Measurements from ENCODE around the gene BZW1.

The BZW1 gene

DNA sequence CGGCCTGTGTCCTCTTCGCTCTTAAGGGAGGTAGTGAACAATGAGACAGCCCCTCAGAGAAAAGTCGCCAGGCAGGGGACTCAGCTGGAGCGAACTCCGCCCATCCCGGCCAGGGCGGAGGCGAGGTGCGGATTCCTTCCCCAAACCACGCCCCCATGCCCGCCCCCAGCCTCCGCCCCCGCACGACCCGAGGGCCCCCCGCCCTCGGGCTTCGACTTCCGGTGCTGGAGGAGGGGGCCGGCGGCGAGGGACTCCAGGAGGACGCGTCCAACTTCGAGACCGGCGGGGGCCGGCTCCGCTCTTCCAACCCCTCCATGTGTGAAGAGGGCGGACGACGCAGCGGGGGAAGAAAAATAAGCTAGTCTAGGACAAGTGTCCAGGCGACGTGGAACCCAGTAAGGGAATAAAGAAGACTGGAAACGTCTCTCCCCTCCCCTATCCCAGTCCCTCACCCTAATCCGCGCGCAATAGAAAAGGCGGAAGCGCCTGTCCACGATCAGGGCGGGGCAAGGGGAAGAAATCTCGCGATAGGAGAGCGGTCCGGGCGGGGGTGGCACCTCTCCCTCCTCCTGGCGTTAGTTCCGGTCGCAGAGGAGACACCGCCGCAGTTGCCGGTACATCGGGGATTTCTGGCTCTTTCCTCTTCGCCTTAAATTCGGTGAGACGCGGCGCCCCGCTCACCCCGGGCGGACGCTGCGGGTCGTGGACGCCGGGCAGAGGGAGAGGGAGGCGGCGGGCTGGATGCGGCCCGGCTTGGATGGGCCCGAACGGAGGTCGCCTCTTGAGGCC, at the start of gene BZW1:
Gene BZW1, plus strand, starts transcription at position 578 of the 789 bp plus-strand sequence. CDS start 1,308 bp downstream, outside the sequence.
- DNase-seq: peak; percentile 99

DNA sequence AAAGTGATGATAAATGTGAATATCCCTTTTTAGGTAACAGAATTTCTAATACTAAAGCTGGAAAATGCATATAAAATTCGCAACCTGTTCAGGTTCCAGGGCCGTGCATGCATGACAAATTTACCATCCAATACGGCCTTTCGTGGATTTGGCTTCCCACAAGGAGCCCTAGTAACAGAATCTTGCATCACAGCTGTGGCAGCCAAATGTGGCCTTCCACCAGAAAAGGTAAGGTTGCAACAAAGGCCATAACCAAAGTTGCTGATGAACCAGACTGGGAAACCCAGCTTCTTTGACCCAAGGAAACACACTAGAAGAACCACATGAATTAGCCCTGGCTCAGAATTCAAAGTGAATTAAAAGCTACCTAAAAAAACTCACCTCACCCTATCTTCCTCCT, 49.6 kb upstream of the BZW1 start:
- DNase-seq: no peak

DNA sequence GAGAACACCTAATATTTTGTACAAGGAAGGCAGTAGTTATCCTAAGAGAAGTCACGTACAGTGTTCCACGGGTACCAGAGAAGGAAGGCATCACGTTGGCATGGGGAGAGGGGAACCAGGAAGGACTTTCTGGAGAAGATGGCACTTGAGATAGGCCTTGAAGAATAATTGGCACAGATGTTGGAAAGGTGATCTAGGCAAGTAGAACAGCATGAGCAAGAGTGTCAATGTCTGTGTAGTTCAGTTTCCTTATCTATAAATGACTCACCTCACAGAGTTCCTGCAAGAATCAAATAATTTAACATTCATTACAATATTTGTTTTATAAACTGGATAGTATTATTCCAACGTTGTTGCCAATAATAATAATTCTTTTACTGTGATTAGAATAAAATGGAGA, 48.3 kb upstream of the BZW1 start:
- no peak for DNase-seq

DNA sequence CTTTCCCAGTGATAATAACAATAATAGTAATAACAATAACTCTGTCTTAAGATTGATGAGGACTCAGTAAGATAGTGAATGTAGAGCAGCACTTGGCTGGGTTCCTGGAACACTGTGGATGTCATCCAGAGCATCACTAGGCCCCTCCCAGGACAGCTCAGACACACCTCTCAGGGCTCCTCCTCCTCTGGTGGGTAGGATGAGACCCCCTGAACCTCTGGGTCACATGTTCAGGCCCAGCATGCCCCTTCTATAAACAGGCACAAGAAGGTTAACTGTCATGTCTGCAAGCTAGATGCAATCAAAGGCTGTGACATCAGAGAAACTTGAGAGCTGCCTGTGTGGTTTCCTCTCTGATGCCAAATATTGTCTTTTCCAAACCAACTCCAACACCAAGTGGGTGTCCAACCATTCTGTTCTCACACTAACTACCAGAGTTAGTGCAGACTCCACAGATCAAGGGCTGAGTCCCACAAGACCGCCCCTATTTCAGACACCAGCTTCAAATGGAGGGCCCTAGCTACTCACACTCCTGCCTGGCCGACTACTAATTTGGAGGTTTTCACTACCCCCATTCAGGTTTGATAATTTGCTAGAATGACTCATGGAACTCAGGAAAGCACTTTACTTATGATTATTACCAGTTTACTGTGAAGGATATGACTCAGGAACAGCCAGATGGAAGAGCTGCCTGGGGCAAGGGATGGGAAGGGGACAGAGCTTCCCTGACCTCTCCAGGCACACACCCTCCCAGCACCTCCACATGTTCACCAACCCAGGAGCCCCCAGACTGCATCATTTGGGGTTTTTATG, 46.4 kb upstream of the BZW1 start:
- DNase-seq: peak; percentile 31

DNA sequence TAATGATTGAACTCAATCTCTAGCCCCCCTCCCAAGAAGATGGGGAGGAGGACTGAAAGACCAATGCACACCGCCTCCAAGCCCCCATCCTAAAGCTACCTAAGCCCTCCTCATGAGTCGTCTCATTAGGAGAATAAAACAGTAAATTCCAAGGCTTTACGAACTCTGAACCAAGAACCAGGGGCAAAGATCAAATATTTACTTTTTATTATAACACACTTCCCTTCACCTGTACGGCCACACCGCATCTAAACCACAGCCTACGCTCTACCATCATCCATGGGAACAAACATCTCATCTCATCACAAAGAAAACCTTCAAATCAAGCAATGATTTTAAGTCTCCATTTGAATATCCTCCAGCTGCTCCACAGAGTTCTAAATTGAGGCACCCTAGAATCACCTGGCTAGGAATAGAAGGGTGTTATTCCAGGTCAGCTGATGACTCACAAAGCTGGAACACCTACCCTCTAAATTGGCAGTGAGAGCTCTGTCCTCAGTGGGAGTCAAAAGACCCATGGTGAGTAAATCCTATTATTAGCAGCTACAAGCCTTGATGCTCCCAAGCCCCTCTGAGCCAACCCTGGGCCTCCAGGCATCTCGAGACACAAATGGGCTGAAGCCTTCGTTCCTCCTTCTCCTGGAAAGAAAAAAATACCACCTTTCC, 45.6 kb upstream of the BZW1 start:
- DNase-seq: peak; percentile 24

DNA sequence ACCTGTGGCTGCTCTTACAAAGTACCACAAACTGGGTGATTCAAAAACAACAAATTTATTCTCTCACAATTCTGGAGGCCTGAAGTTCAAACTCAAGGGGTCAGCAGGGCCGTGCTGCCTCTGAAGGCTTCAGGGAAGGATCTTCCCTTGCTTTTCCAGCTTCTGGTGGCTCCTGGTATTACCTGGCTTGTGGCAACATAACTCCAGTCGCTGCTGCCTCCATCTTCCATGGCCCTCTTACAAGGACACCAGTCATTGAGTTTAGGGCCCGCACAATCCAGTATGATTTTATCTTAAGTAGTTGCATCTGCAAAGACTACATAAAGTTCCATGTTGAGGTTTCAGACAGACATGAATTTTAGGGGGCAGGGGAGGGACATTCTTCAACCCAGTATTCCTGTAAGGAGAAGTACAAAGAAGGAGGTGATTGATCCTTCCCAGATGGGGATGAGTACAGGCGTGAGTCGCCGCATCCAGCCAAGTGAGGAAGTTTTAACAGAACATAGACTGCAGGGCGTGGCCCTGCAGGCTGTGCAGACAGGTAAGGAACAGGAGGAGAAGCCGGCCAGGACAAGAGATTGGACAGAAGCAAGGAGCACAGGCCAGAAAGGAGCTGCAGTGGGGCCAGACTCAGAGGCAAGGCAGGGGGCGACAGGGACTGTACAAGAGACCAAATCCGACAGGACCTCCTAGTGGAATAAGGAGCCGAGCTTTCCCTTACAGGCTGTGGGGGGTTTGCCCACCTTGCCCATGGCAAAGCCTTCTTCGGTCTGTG, 44.4 kb upstream of the BZW1 start:
- no peak for DNase-seq

DNA sequence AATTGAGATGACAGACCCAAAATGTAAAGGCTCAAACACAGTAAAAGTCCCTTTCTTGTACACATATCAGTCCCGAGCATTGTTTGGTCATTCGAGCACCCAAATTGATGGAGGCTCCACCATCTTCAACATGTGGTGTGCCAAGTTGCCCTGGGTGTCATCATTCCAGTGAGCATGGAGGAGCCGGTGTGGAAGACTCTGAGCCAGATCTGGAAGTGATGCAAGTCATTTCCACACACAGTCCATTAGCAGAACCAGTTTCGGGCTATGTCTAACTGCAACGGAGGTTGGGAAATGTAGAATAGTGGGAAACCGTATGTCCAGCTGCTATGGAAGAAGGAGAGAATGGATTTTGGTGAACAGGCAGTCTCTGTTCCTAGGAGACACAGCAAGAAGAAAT, 40.9 kb upstream of the BZW1 start:
- DNase-seq: no peak

DNA sequence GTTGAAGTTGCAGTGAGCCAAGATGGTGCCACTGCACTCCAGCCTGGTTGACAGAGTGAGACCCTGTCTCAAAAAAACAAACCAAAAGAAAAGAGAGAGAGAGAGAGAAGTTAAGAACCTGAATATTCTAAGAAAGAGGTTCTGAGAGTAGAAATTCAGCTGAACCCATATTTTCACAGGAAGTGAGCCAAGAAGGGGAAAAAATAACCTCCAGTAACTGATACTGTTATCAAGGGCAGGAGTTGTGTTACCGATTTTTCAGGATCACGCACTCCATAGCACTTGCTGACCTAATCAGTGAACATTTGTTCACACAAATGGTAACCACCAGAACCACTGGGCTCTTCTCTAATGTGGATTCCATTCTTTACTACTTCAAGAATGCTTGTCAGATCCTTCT, 39.1 kb upstream of the BZW1 start:
- no peak for DNase-seq

DNA sequence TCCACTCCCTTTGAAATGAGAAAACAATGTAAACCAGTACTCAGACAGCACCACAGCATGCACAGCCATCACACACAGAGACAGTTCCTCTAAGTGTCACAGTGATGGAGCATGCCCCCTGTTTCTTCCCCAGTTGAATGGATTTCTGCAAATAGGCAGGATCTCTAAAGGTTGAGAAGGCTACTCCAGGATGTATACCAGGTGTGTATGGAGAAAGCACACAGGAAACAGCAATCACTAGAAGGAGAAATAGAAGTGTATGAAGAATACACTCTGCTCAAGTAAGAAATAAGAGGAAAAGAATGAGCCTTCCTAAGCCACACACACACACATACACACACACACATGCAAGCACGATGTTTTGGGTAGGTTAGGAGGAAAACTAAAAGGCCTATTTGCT, 38.6 kb upstream of the BZW1 start:
- DNase-seq: no peak

DNA sequence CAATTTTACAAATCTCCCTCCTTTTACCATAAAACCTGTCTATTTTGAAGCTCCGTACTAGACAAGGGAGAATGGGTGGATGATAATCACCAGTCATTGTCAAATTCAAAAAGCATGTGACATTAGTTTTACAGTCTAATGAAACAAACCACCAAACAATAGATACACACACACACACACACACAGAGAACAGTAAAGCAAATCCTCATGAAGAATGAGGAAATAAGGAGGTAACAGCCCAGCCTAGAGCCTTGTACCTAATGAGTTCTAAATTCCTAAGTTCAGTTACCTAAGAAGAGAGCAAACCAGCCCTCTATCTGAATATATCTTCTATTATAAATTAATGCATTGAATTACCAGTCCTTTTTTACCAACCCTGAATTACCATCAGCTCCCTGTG, 36.8 kb upstream of the BZW1 start:
- DNase-seq: no peak

DNA sequence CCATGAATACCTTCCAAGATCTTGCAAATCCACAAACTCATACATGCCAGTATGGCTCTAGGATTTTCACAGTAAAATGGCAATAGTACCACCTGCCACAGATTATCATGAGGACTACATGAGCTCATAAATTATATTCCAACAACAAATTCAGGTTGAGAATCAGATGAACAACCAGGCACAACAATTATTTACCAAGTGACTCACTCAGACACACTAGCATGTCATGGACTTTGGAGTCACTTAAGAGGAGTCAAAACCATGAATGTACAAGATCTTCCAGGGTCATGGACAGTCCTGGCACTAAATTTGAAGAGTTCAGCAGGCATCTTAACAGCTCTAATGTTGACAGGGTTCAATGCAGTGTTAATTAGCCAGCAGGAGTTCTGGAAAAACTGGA, 34.4 kb upstream of the BZW1 start:
- no peak for DNase-seq

DNA sequence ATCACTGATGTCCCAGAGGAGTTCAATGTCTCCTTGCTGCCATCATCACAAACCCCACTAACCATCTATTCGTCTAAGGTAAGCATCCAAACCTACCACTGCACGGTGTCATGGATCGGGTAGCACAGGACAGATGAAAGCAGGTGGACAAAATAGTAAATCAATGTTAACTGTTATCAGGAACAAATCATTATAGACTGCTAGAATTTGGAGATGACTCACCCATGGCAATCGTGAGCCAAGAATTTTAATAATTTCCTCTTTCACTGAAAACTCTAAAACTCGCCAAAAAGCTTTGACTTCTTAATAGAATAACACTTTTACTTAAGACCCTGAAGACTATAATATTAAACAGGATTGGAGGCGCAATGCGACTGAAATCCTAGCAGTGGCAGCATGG, 33.7 kb upstream of the BZW1 start:
- DNase-seq: no peak

DNA sequence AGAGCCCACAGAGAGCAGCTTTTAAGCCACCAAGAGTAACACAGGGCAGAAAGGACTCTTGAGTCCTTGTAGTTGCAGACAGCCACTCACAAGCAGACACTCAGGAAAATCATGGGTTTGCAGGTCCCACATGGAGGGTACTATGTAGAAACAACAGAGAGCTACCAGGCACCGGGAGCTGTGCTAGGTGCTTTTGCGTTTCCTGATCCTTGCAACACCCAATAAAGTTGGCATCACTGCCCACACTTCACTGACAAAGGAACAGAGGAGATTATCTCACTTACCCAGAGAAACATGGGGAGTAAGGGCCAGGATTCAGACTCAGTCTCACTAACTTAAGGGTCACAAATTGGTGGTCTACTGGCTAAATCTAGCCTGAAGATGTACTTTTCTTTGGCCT, 32.5 kb upstream of the BZW1 start:
- DNase-seq: no peak

DNA sequence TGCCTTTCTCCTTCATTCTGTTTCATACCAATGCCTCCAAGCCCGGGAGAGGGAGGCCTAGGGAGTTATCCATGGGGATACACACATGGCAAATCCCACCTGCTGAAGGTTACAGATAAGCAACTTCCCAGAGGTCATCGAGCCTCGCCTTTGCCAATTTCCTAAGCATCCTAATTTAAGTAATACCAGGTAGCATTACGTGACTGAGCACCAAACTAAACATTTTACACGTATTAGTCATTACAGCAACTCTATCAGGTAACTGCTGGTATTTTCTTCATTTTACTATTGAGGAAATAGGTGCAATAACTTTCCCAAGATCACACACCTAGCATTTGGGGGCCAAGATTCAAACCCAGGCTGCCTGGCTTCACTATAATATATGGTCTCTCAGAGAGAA, 30.1 kb upstream of the BZW1 start:
- DNase-seq: no peak

DNA sequence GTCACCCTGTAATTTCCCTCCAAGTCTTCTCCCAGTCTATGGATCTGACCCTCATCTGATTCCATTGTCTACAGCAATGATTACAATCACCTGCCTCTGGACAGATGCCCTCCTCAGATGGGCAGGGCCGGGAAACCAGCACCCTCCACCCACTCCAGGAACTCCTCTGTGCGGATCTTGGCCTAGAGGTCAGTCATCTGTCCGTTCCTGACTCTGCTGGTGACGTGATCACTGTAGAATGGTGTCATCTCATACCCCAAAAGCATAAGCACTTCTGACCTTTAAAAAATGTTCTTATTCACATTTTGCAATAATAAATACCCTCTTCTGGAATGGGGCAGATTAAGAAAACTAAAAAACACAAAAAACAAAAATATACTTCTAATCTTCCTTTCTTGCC, 29.5 kb upstream of the BZW1 start:
- no peak for DNase-seq

DNA sequence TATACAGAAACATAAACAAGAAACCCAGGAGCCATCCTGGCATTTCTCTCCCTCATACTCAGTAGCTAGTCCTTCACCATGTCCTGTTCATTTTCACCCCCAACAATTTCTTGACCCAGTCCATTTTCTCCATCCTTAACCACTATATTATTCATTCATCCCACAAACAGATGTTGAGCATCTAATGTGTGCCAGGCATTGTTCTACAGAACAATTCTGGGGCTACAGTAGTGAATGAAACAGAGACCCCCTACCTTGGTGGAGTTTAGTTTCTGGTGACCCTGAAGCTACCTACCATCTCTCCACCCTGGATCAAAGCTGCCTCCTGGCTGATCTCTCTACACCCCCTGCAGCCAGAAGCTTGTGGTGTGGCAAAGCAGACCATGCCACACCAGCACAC, 27.5 kb upstream of the BZW1 start:
- DNase-seq: no peak

DNA sequence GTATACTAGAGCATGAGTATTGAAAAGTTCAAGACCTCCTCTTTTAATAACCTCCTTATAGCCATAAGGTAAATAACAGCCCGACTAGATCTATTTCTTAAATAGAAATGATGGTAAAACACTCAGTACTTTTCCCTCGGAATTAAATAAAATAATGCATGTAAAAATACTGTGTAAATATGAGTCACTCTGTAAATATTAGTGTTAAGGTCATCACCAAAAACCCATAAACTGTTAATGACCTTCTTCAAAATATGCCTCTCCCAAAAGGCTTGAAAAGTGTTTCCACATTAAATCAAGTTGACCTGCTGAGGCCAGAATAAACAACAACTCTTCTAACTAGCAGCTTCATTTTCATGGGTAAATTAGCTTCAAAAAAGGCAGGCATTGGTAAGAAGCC, 25.3 kb upstream of the BZW1 start:
- DNase-seq: no peak

DNA sequence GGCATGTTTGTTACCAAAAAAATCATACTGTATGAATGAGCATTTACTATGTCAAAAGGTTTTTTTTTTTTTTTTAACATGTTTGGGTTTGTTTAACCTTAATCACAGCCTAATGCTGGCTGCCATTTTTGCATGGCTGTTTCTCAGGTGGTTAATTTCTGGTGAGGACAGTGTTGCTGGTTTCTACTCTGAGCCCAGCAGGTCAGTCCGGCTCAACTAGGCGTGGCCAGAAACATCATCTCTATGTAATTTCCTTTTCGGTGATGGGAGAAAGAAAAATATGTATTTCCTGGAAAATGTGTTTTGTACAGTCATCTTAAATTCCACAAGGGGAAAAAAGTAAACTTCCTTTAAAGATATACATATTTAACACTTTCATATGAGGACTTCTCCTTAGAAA, 24.9 kb upstream of the BZW1 start:
- no peak for DNase-seq

DNA sequence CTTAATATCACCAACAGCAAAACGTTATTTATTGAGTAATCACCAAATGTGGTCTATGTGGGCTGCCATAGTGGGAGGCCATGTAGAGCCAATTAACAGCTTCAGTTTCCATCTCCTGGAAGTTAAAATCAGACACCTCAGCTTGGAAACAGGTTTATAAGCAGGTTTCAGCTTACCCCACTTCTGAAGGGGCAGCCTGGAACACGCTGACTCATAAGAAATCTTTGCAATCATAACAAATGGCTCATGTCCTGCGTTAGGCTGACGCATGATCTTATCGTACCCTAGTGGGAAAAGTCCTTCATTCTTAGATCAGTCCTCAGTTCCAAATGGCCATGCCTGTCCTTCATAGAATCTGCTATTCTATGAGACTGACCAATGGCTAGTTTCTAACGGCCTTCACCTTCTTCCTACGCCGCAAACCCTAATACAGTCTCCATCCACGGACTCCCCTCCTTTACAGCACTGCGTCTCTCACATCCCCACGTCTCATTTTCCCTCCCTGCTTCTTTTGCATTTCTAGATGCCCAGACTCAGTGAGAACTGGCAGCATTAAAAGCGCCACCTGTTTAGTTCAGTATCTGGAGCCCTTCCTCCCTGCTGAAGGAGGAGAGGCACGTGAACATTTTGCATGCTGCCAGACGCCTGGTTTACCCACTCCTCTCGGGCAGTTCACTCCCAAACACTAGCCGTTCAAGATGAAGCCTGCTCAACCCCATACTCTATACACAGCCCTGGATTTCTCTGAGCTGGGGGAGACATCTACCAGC, 24.2 kb upstream of the BZW1 start:
- DNase-seq: no peak

DNA sequence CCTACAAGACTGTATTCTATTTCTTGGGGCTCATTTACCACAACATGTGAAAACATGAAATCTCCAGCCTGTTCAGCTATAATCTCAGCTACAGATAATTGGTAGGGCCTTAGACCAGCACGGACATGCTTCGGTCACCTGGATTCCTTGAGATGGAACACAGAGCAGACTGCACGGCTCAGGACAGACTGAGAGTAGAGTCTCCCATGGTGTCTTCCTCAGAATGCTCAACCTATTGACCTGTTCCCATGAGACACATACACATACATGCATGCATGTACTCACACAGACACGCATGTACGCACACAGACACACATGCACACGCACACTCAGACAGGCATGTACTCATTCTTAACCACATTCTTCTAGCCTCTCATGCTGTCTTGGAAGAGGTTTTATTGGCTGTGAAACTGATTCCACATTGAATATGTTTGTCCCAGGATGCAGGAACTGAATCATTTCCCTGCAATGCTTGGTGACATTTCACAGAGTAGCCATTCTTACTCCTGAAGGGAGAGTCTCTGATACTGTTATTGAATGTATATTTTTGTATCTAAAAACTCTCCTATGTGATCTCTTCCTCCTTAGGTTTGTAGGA, 23.5 kb upstream of the BZW1 start:
- no peak for DNase-seq

DNA sequence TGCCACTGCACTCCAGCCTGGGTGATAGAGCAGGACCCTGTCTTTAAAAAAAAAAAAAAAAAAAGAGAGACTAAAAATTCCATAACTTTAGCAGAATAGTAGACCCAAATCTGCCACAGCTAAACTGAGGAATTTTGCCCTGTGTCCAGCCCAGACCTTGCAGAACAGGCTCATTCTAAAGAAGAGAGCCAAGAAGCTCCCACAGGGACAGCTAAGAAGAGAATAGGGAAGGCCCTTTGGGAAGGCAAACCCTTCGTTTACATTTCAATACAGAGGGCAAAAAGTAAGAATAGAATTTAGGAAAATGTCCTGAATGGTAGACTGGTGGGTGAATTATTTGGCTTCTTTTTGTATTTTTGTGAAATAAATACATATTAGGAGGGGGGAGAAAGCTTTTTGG, 21.5 kb upstream of the BZW1 start:
- no peak for DNase-seq

DNA sequence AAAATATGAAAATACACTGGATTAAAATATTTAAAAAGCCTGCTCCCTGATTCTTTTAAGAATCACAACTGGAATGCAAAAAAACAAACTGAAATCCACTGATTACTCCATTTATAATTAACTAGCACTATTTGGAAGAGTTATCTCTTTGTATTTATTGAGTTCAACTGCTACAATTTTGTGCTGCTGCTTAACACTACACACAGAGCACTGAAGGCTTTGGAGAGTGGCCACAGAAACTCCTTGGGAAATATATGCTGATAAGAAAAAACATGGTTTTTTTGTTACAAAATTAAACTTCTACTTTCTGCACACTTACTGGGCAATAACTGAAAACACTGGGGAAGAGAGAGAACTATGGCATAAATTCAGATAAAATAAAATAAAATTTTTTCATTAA, 19.8 kb upstream of the BZW1 start:
- DNase-seq: no peak
